IMR-90 (cell line): Measurements from ENCODE around the gene MAPK1. TPM values are rescaled to one million over a fixed set of nuclear protein-coding genes. Genes with fewer than 3 reads are reported as not detected.

ENCODE experiments used
- ATAC-seq: fragments of 200-7000 bp; cut with Tn5 transposase; 2 replicates; pipeline ENCODE4 v1.9.1; 2020; ENCODE audit warnings: low read depth, mild to moderate bottlenecking, moderate library complexity
- BruUV-seq: library from RNA; stranded (reverse); fragments of 400-500 nt; replicated peaks from 2 replicates; lab custom pipeline; 2021; lab: Mats Ljungman, UMichigan
- CTCF ChIA-PET: fragments of 300-600 bp; formaldehyde crosslinking; extraction: SDS; loops from one replicate; lab custom pipeline; 2021; ENCODE audit warnings: antibody characterized with exemption; lab: Yijun Ruan, JAX
- POLR2A ChIA-PET: fragments of 300-600 bp; sonication (Branson Sonifier 250); formaldehyde crosslinking; loops from one replicate; lab custom pipeline; 2022; ENCODE audit warnings: antibody characterized with exemption; ENCODE audit not compliant: unreplicated experiment; lab: Charles Lee
- DNase-seq: peaks from one replicate; pipeline ENCODE4 v3.0.0; 2013
- H2AFZ ChIP-seq: replicated peaks from 2 replicates; pipeline ENCODE3; 2013; ENCODE audit warnings: low read length, mild to moderate bottlenecking; ENCODE audit not compliant: poor library complexity
- H2AK5ac ChIP-seq: 2 replicates; pipeline ENCODE4 v1.6.1; 2013; ENCODE audit warnings: low read depth, low read length, inconsistent platforms
- H2AK9ac ChIP-seq: replicated peaks from 2 replicates; pipeline ENCODE3; 2013; ENCODE audit warnings: mild to moderate bottlenecking, low read depth, low read length, moderate library complexity; ENCODE audit not compliant: poor library complexity
- H2BK120ac ChIP-seq: 2 replicates; pipeline ENCODE4 v1.6.1; 2013; ENCODE audit warnings: low read depth, low read length, inconsistent platforms
- H2BK15ac ChIP-seq: 3 replicates; pipeline ENCODE4 v1.6.1; 2013; ENCODE audit warnings: low read depth, low read length, inconsistent platforms
- H2BK20ac ChIP-seq: 2 replicates; pipeline ENCODE4 v1.6.1; 2013; ENCODE audit warnings: low read depth, mild to moderate bottlenecking, inconsistent platforms, low read length, moderate library complexity
- H2BK5ac ChIP-seq: 2 replicates; pipeline ENCODE4 v1.6.1; 2013; ENCODE audit warnings: mild to moderate bottlenecking, low read depth, low read length, inconsistent platforms; ENCODE audit not compliant: poor library complexity, severe bottlenecking
- H3K14ac ChIP-seq: replicated peaks from 2 replicates; pipeline ENCODE4 v1.6.1; 2013; ENCODE audit warnings: low read depth, low read length, inconsistent platforms
- H3K18ac ChIP-seq: 2 replicates; pipeline ENCODE4 v1.6.1; 2013; ENCODE audit warnings: low read depth, low read length, control low read depth
- H3K23ac ChIP-seq: 2 replicates; pipeline ENCODE4 v1.6.1; 2013; ENCODE audit warnings: low read depth, low read length, inconsistent platforms
- H3K27ac ChIP-seq: 2 replicates; pipeline ENCODE4 v1.5.1; 2013; ENCODE audit warnings: mild to moderate bottlenecking, control low read depth, low read length; ENCODE audit not compliant: insufficient read depth
- H3K27me3 ChIP-seq: 2 replicates; pipeline ENCODE4 v1.6.1; 2013; ENCODE audit warnings: low read length; ENCODE audit not compliant: control insufficient read depth, insufficient read depth
- H3K36me3 ChIP-seq: 2 replicates; pipeline ENCODE4 v1.6.1; 2013; ENCODE audit warnings: low read length, mixed read lengths; ENCODE audit not compliant: control insufficient read depth, insufficient read depth
- H3K4ac ChIP-seq: 2 replicates; pipeline ENCODE4 v1.6.1; 2013; ENCODE audit warnings: low read depth, low read length, inconsistent platforms
- H3K4me1 ChIP-seq: 2 replicates; pipeline ENCODE4 v1.6.1; 2013; ENCODE audit warnings: low read length, mixed read lengths; ENCODE audit not compliant: control insufficient read depth, insufficient read depth
- H3K4me2 ChIP-seq: 2 replicates; pipeline ENCODE4 v1.6.1; 2013; ENCODE audit warnings: low read depth, mild to moderate bottlenecking, control low read depth, low read length, moderate library complexity
- H3K4me3 ChIP-seq: 2 replicates; pipeline ENCODE4 v1.5.1; 2013; ENCODE audit warnings: low read depth, mild to moderate bottlenecking, control low read depth, low read length, moderate library complexity; ENCODE audit not compliant: insufficient read depth
- H3K56ac ChIP-seq: 2 replicates; pipeline ENCODE4 v1.6.1; 2013; ENCODE audit warnings: low read length, inconsistent platforms; ENCODE audit not compliant: insufficient read depth; ENCODE audit errors: extremely low read depth
- H3K79me1 ChIP-seq, 2 experiments: 2 replicates each; pipeline ENCODE4 v1.6.1; 2013; ENCODE audit warnings: low read length in 2 of 2, inconsistent platforms in 1 of 2, low read depth in 1 of 2
- H3K9ac ChIP-seq: 2 replicates; pipeline ENCODE4 v1.6.1; 2013; ENCODE audit warnings: low read depth, low read length, control low read depth
- H3K9me1 ChIP-seq: 2 replicates; pipeline ENCODE4 v1.6.1; 2013; ENCODE audit warnings: low read length, inconsistent platforms; ENCODE audit not compliant: insufficient read depth
- H3K9me3 ChIP-seq: 2 replicates; pipeline ENCODE4 v1.6.1; 2013; ENCODE audit warnings: low read length; ENCODE audit not compliant: control insufficient read depth, insufficient read depth
- H4K20me1 ChIP-seq: 2 replicates; pipeline ENCODE4 v1.6.1; 2013; ENCODE audit warnings: low read length, inconsistent platforms; ENCODE audit not compliant: insufficient read depth
- H4K5ac ChIP-seq: 2 replicates; pipeline ENCODE4 v1.6.1; 2013; ENCODE audit warnings: mild to moderate bottlenecking, low read depth, low read length, control low read depth
- H4K8ac ChIP-seq, 2 experiments: 2 replicates each; pipeline ENCODE4 v1.6.1; 2013; ENCODE audit warnings: low read depth in 2 of 2, low read length in 2 of 2, control low read depth in 1 of 2, inconsistent platforms in 1 of 2
- H4K91ac ChIP-seq: 2 replicates; pipeline ENCODE4 v1.6.1; 2013; ENCODE audit warnings: low read depth, low read length, inconsistent platforms; ENCODE audit not compliant: insufficient read depth
- CEBPB ChIP-seq: IDR thresholded peaks from 2 replicates; pipeline ENCODE4 v1.6.1; 2012; ENCODE audit warnings: low read depth, low read length, improper control_type of control experiment
- MAZ ChIP-seq: IDR thresholded peaks from 2 replicates; pipeline ENCODE4 v1.6.1; 2012; ENCODE audit warnings: low read depth, mild to moderate bottlenecking, low read length, improper control_type of control experiment, moderate library complexity, borderline replicate concordance
- WGBS, 2 experiments: methylation state at CpG; one replicate each; pipeline versions ENCODE4 v1.1.5 to v1.1.7; 2013; ENCODE audit warnings: missing lambda C conversion rate in 2 of 2; ENCODE audit not compliant: insufficient read length in 1 of 2; ENCODE audit errors: extremely low coverage in 2 of 2; 5-methylcytosine and 5-hydroxymethylcytosine counted together
- dilution Hi-C: fragments of 300-500 bp; cut with HindIII; formaldehyde crosslinking; loops from one replicate; pipeline ENCODE4 v1.14.3; 2018; ENCODE audit warnings: low sequenced_read_pairs; ENCODE audit not compliant: unreplicated experiment
- in situ Hi-C: fragments of 300-500 bp; cut with MboI; formaldehyde crosslinking; loops from 3 replicates; pipeline ENCODE4 v1.14.3; 2019; ENCODE audit warnings: low sequenced_read_pairs, inconsistent platforms, mixed read lengths
- intact Hi-C: fragments of 100-400 bp; cut with micrococcal nuclease; formaldehyde crosslinking; loops from 2 replicates; pipeline ENCODE4 v1.10.0; 2022
- polyA plus RNA-seq, 3 experiments: library from polyadenylated mRNA; depleted of rRNA; stranded (reverse); fragments of >200 nt; gene quantifications; 2 replicates each; pipeline ENCODE4 v1.2.3, GENCODE V29; 2012; ENCODE audit warnings: low replicate concordance in 1 of 3
- total RNA-seq: library from RNA; depleted of rRNA; stranded (reverse); fragments of >200 nt; gene quantifications from 2 replicates; pipeline ENCODE4 v1.2.3, GENCODE V29; 2012
- TF ChIP-seq, protein P1 (sequence below): conservative IDR thresholded peaks from 2 replicates; pipeline ENCODE4 v1.5.1; 2012; ENCODE audit warnings: mild to moderate bottlenecking, low read depth, low read length, improper control_type of control experiment

Gene MAPK1
- total and polyA plus RNA-seq, 2 of the 4 experiments (the other 2 are of a cell fraction): 41.0 to 51.3 TPM

GRCh38 chr22:21909871-21910270 is 42.4 kb upstream of the MAPK1 start:
- H3K36me3 ChIP-seq: no peaks in the 10 kb centered on the region
- BruUV-seq: no TSS peak

More at GRCh38 chr22:21909871-21910270, 42.4 kb upstream of the MAPK1 start:
- no peak overlapping the region for H2BK20ac ChIP-seq
- intact Hi-C loops (no loop called here), in situ Hi-C loops (no loop called here), dilution Hi-C loops (no loop called here)
- no peak overlapping the region for H2AK9ac ChIP-seq
- no peaks in the 10 kb centered on the region for H3K4me1 ChIP-seq
- no peak overlapping the region for H2AK5ac ChIP-seq
- H3K9me3 ChIP-seq: no peaks in the 10 kb centered on the region
- H4K91ac ChIP-seq: no peak overlapping the region
- H4K5ac ChIP-seq: no peak overlapping the region
- no peak overlapping the region for H3K23ac ChIP-seq
- no peak overlapping the region for H2BK15ac ChIP-seq
- H4K20me1 ChIP-seq: no peaks in the 10 kb centered on the region
- H2BK120ac ChIP-seq: no peak overlapping the region
- no peak overlapping the region for H3K56ac ChIP-seq
- no peak overlapping the region for H3K27ac ChIP-seq
- ChIA-PET CTCF (interaction anchor here (1.2 kb wide), 1 partner anchor 12 kb away, joined by 3 read pairs; no protein-coding TSS in a partner anchor), POLR2A (no interaction called here)
- no peak overlapping the region for H3K4me3 ChIP-seq
- TF ChIP-seq, protein P1, sequence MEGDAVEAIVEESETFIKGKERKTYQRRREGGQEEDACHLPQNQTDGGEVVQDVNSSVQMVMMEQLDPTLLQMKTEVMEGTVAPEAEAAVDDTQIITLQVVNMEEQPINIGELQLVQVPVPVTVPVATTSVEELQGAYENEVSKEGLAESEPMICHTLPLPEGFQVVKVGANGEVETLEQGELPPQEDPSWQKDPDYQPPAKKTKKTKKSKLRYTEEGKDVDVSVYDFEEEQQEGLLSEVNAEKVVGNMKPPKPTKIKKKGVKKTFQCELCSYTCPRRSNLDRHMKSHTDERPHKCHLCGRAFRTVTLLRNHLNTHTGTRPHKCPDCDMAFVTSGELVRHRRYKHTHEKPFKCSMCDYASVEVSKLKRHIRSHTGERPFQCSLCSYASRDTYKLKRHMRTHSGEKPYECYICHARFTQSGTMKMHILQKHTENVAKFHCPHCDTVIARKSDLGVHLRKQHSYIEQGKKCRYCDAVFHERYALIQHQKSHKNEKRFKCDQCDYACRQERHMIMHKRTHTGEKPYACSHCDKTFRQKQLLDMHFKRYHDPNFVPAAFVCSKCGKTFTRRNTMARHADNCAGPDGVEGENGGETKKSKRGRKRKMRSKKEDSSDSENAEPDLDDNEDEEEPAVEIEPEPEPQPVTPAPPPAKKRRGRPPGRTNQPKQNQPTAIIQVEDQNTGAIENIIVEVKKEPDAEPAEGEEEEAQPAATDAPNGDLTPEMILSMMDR: no peak
- no peak for TF ChIP-seq CEBPB
- TF ChIP-seq MAZ: no peak
- no peak for DNase-seq
- 77% methylated on average over 2 of the region's 2 CpGs; no CpG with 5 or more reads in 1 of the 2 experiments for whole genome bisulfite sequencing, 2 experiments
- ATAC-seq: no peak
- no peaks in the 10 kb centered on the region; the same call in 1 of the 2 replicates for H3K9me1 ChIP-seq
- no peak overlapping the region for H2AFZ ChIP-seq
- H4K8ac ChIP-seq: no peak overlapping the region
- no peak overlapping the region for H3K18ac ChIP-seq
- no peak overlapping the region for H3K4ac ChIP-seq
- H3K9ac ChIP-seq: no peak overlapping the region
- no peak overlapping the region for H2BK5ac ChIP-seq
- H3K79me1 ChIP-seq: no peaks in the 10 kb centered on the region
- no peak overlapping the region for H3K14ac ChIP-seq
- H3K27me3 ChIP-seq: no peaks in the 10 kb centered on the region
- no peak overlapping the region for H3K4me2 ChIP-seq
